Measurements from ENCODE around the gene INVS. TPM values are rescaled to one million over a fixed set of nuclear protein-coding genes. Genes with fewer than 3 reads are reported as not detected.
A peak's percentile ranks its signal among the peaks of the same experiment; 100 is the strongest.
"Not testable (repeated sequence)": the region's sequence is repeated elsewhere in the genome, so short reads cannot be mapped to it uniquely, and the experiment has no call there.

The INVS gene
- total RNA-seq, 2 donors from 2014 or later: 9.1 to 15.9 TPM

- no peak overlapping the region for H3K27ac Mint-ChIP-seq
- H3K9me3 Mint-ChIP-seq: no peaks in the 10 kb centered on the region
Observed at GRCh38 chr9:100072805-100073204, 26.2 kb upstream of the INVS start.

GRCh38 chr9:100074093-100074492 is 24.9 kb upstream of the INVS start:
- ATAC-seq (no peak), DNase-seq (ENCODE audit: low spot score in 2 of 2) (no peak)
- H3K9me3 Mint-ChIP-seq: no peaks in the 10 kb centered on the region
- H3K36me3 Mint-ChIP-seq: peaks cover 5 to 9% of the 10 kb centered on the region in 2 donors
- no peak overlapping the region for H3K27ac Mint-ChIP-seq

More at GRCh38 chr9:100072805-100073204, 26.2 kb upstream of the INVS start:
- ATAC-seq (no peak), DNase-seq (ENCODE audit: low spot score in 2 of 2) (no peak)
- peaks cover 5 to 9% of the 10 kb centered on the region in 2 donors for H3K36me3 Mint-ChIP-seq

- peaks cover 5 to 9% of the 10 kb centered on the region in 2 donors for H3K36me3 Mint-ChIP-seq
- no peak for ATAC-seq
- no peak overlapping the region for H3K27ac Mint-ChIP-seq
- DNase-seq (ENCODE audit: low spot score in 2 of 2): no peak
- H3K9me3 Mint-ChIP-seq: no peaks in the 10 kb centered on the region
Observed at GRCh38 chr9:100074989-100075388, 24.1 kb upstream of the INVS start.

- not testable (repeated sequence) for H3K9me3 Mint-ChIP-seq; H3K27ac Mint-ChIP-seq; H3K36me3 Mint-ChIP-seq; DNase-seq (ENCODE audit: low spot score in 2 of 2); ATAC-seq
Observed at GRCh38 chr9:100076256-100076655, 22.8 kb upstream of the INVS start.

GRCh38 chr9:100082782-100083181 is 16.3 kb upstream of the INVS start:
- ATAC-seq: no peak
- no peak for DNase-seq (ENCODE audit: low spot score in 2 of 2)
- H3K9me3 Mint-ChIP-seq: no peaks in the 10 kb centered on the region
- H3K36me3 Mint-ChIP-seq: no peaks in the 10 kb centered on the region
- peak overlapping the region in 1 of 2 donors; percentile 1 for H3K27ac Mint-ChIP-seq

- DNase-seq (ENCODE audit: low spot score in 2 of 2) (no peak), ATAC-seq (peak; percentile 70 to 78)
- H3K27ac Mint-ChIP-seq: peak overlapping the region in 1 of 2 donors; percentile 1
- no peaks in the 10 kb centered on the region for H3K9me3 Mint-ChIP-seq
- no peaks in the 10 kb centered on the region for H3K36me3 Mint-ChIP-seq
Observed at GRCh38 chr9:100083448-100084127, 15.5 kb upstream of the INVS start.

GRCh38 chr9:100084128-100084453 is 15.0 kb upstream of the INVS start:
- ATAC-seq (no peak), DNase-seq (ENCODE audit: low spot score in 2 of 2) (no peak)
- no peak overlapping the region for H3K27ac Mint-ChIP-seq
- no peaks in the 10 kb centered on the region for H3K9me3 Mint-ChIP-seq
- H3K36me3 Mint-ChIP-seq: no peaks in the 10 kb centered on the region

- Mint-ChIP-seq H3K36me3 (no peaks in the 10 kb centered on the region), H3K27ac (peak overlapping the region in 1 of 2 donors; percentile 40), H3K9me3 (no peaks in the 10 kb centered on the region)
Observed at GRCh38 chr9:100084734-100085133, 14.3 kb upstream of the INVS start.

GRCh38 chr9:100086097-100086635 is 12.9 kb upstream of the INVS start:
- H3K9me3 Mint-ChIP-seq: no peaks in the 10 kb centered on the region

More at GRCh38 chr9:100084734-100085133, 14.3 kb upstream of the INVS start:
- DNase-seq (ENCODE audit: low spot score in 2 of 2) (no peak), ATAC-seq (peak; percentile 52 to 90)

GRCh38 chr9:100087218-100087617 is 11.8 kb upstream of the INVS start:
- no peak for ATAC-seq
- peak overlapping the region in 1 of 2 donors; percentile 24 for H3K27ac Mint-ChIP-seq

More at GRCh38 chr9:100086097-100086635, 12.9 kb upstream of the INVS start:
- Mint-ChIP-seq H3K27ac (no peak overlapping the region), H3K36me3 (no peaks in the 10 kb centered on the region)
- no peak for DNase-seq (ENCODE audit: low spot score in 2 of 2)
- ATAC-seq: no peak

GRCh38 chr9:100088202-100088601 is 10.8 kb upstream of the INVS start:
- DNase-seq (ENCODE audit: low spot score in 2 of 2) (no peak), ATAC-seq (peak in 1 of 2 donors; percentile 59)
- Mint-ChIP-seq H3K36me3 (no peaks in the 10 kb centered on the region), H3K9me3 (no peaks in the 10 kb centered on the region), H3K27ac (no peak overlapping the region)

More at GRCh38 chr9:100087218-100087617, 11.8 kb upstream of the INVS start:
- no peaks in the 10 kb centered on the region for H3K9me3 Mint-ChIP-seq
- no peaks in the 10 kb centered on the region for H3K36me3 Mint-ChIP-seq
- DNase-seq (ENCODE audit: low spot score in 2 of 2): no peak

- Mint-ChIP-seq H3K27ac (no peak overlapping the region), H3K36me3 (no peaks in the 10 kb centered on the region), H3K9me3 (no peaks in the 10 kb centered on the region)
- no peak for ATAC-seq
- DNase-seq (ENCODE audit: low spot score in 2 of 2): no peak
Observed at GRCh38 chr9:100090880-100091279, 8.2 kb upstream of the INVS start.

- Mint-ChIP-seq H3K9me3 (no peaks in the 10 kb centered on the region), H3K27ac (no peak overlapping the region), H3K36me3 (no peaks in the 10 kb centered on the region)
- ATAC-seq (no peak), DNase-seq (ENCODE audit: low spot score in 2 of 2) (no peak)
Observed at GRCh38 chr9:100091650-100092049, 7.4 kb upstream of the INVS start.

- no peaks in the 10 kb centered on the region for H3K36me3 Mint-ChIP-seq
- H3K9me3 Mint-ChIP-seq: no peaks in the 10 kb centered on the region
- no peak for DNase-seq (ENCODE audit: low spot score in 2 of 2)
- no peak for ATAC-seq
- H3K27ac Mint-ChIP-seq: no peak overlapping the region
Observed at GRCh38 chr9:100092066-100092465, 7.0 kb upstream of the INVS start.

- not testable (repeated sequence) for H3K27ac Mint-ChIP-seq; H3K9me3 Mint-ChIP-seq; DNase-seq (ENCODE audit: low spot score in 2 of 2); ATAC-seq
- peaks cover 12% of the 10 kb centered on the region in 2 donors for H3K36me3 Mint-ChIP-seq
Observed at GRCh38 chr9:100094411-100094810, 4.6 kb upstream of the INVS start.

GRCh38 chr9:100096378-100096916 is 2.6 kb upstream of the INVS start:
- Mint-ChIP-seq H3K36me3 (peaks cover 12 to 16% of the 10 kb centered on the region in 2 donors), H3K9me3 (no peaks in the 10 kb centered on the region), H3K27ac (no peak overlapping the region)
- no peak for DNase-seq (ENCODE audit: low spot score in 2 of 2)
- ATAC-seq: no peak

- Mint-ChIP-seq H3K27ac (peak overlapping the region; percentile 95 to 99), H3K9me3 (no peaks in the 10 kb centered on the region)
- ATAC-seq: peak; percentile 12 to 21
Observed at GRCh38 chr9:100098046-100098886, 777 bp upstream of the INVS start.

More at GRCh38 chr9:100098046-100098886, 777 bp upstream of the INVS start:
- peak in 1 of 2 donors; percentile 56 for DNase-seq (ENCODE audit: low spot score in 2 of 2)
- peaks cover 12 to 16% of the 10 kb centered on the region in 2 donors for H3K36me3 Mint-ChIP-seq

All from activated naive CD4-positive, alpha-beta T cell treated with anti-CD3 and anti-CD28 coated beads, Interleukin-2, amount 50 U/mL, for 72 hours (primary cell).